GM21447 (cell line): ENCODE data around the gene CTNNB1.

Experiments used
- ATAC-seq: cut with Tn5 transposase; IDR thresholded peaks from one replicate; pipeline ENCODE4 v1.9.1; 2021; ENCODE audit not compliant: unreplicated experiment

The CTNNB1 gene

DNA sequence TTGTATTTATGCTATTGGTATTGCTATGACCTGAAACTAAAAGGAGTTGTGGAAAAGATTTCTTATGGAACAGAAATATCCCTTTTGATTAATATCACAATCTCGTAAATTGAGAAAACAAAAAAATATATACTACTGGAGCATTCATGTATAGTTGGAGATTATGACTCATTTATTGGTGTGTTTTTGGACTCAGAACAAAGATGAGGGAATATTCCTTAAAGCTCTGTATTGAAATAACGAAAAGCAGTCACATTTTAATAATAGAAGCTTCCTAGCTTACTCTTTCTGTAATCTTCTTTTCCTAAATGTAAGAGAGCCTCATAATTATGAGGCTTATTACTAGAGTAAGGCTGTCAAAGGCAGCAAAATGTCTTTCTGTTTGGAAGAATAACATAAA, 14.3 kb downstream of the CTNNB1 start:
- no peak for ATAC-seq

DNA sequence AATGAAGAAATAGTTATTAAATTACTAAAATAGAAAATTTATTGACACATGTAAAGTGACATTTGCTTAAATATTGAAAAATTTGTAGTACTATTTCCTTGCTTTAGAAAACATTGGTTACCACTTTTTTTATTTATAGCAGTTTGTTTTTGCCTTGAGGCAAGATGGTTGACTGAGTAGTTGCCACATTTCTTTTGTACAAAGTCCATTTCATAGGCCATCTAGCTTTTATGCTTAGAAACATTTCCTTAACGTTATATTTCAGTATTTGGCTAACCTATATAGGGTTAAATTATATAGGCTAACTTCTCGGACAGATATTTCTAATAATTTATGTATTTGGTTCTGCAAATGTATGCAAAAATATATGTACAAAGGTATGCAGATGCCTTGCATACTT, 17.1 kb downstream of the CTNNB1 start:
- ATAC-seq: no peak

DNA sequence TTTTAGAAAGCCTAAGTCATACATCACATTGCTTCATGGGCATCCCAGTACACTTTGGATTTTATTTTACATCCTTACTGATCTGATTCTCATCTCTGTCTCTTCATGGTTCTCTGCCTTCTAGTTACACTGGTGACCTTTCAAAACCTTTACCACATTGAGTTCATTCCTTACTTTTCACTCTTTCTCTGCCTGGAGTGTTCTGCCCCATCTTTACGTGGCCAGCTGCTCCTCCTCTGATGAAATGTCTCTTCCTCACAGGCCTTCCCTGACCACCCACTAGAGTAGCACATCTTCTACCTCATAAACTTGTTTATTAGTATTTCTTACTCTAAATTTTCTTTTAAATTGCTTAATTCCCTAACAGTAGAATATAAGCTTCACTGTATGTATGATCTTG, 17.7 kb downstream of the CTNNB1 start:
- ATAC-seq: no peak

DNA sequence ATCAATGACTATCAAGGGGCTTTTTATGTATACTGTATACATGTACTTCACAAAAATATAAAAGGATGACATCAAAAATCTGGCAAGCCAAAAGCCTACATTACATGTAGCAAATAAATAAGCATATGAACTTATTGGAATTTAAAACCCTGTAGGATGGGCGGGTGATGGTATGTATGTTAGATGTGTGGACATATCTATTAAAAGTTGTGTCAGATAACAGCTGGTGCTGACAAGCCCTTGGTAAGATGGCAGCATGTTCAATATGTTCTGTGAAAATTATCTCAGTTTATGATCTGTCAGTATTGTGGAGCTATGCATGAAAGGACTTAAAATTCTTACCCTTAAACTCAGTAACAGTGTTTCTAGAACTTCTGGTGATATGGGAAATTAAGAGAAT, 20.1 kb downstream of the CTNNB1 start:
- ATAC-seq: no peak

DNA sequence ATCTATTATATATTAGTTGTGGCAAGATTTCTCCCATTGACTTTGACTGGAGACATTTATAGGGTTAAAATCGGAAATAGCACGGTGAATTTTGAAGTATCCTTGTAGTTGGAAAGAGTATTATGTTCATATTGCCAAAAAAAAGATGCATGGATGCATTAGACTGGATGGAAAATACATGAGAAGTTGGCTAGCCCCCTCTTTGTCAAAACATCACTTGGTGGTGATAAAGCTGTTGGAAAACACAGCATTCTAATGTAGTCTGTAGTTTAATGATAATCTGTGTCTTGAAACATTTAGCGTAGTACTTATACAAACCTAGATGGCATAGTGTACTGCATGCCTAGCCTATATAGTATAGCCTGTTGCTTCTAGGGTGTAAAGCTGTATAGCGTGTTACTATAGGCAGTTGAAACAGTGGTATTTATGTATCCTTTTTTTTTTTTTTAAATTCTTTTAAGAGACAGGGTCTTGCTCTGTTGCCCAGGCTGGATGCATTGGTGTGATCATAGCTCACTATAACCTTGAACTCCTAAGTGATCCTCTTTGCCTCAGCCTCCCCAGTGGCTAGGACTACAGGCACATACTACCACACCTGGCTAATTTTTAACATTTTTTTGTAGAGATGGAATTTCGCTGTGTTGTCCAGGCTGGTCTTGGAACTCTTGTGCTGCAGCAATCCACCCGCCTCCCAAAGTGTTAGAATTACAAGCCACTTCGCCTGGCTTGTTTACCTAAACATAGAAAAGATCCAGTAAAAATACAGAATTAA, 21.8 kb downstream of the CTNNB1 start:
- ATAC-seq: no peak

DNA sequence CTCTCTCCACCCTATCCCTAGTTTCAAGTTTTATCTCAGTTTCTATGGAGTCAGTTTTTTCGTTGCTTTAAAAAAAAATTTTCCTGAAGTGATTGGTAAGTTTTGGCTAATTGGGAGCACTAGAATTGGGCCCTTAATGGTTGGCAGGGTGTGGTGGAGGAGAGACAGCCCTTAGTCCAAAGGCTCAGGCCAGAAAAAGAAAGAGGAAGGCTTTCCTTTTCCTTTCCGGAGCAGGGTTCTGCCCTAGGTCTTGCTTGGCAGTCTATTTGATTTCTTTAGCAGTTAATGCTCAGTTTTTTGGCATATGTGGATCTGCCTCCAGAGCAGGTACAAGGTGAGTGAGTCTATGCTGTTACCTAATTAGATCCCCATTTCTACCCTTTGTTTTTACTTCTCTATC, 22.7 kb downstream of the CTNNB1 start:
- ATAC-seq: no peak

DNA sequence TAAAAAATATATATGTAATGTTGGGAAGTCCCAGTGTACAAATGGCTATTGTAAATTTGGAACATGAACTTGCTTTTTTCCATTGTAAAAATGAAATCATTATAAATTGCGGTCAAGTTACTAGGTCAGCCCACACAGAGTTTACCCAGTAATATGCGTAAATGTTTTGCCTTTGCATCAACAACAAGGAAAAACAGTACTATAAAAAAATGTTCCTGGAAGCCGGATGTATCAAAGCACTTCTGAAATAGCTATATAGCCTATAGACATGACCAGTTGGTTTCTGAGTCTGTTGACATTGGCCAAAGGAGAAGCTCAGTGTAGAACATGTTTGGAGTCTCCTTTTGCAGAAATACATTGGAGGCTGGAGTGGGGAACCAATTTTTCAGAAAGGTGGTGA, 23.2 kb downstream of the CTNNB1 start:
- no peak for ATAC-seq

DNA sequence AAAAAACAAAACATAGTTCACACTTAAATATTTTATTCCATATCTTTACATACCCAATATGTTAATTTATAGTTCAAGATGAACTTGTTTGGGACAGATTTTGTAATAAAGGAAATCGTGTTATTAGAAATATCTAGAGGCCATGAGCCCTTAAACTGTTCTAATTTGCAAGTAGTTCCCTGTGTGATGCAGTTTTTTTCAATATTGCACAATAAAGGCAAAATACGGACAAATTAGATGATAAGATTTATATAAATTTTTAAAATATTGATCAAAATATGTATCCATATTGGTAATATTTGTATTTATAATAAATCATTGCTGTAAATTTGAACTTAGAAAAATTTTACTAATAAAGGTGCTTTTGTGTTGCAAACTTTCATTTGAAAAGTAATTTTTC, 23.8 kb downstream of the CTNNB1 start:
- ATAC-seq: no peak

DNA sequence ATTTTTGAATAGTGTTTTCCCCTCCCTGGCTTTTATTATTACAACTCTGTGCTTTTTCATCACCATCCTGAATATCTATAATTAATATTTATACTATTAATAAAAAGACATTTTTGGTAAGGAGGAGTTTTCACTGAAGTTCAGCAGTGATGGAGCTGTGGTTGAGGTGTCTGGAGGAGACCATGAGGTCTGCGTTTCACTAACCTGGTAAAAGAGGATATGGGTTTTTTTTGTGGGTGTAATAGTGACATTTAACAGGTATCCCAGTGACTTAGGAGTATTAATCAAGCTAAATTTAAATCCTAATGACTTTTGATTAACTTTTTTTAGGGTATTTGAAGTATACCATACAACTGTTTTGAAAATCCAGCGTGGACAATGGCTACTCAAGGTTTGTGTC, 24.4 kb downstream of the CTNNB1 start:
- no peak for ATAC-seq

DNA sequence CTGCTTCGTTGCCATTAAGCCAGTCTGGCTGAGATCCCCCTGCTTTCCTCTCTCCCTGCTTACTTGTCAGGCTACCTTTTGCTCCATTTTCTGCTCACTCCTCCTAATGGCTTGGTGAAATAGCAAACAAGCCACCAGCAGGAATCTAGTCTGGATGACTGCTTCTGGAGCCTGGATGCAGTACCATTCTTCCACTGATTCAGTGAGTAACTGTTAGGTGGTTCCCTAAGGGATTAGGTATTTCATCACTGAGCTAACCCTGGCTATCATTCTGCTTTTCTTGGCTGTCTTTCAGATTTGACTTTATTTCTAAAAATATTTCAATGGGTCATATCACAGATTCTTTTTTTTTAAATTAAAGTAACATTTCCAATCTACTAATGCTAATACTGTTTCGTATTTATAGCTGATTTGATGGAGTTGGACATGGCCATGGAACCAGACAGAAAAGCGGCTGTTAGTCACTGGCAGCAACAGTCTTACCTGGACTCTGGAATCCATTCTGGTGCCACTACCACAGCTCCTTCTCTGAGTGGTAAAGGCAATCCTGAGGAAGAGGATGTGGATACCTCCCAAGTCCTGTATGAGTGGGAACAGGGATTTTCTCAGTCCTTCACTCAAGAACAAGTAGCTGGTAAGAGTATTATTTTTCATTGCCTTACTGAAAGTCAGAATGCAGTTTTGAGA, 25.0 kb downstream of the CTNNB1 start:
- no peak for ATAC-seq

DNA sequence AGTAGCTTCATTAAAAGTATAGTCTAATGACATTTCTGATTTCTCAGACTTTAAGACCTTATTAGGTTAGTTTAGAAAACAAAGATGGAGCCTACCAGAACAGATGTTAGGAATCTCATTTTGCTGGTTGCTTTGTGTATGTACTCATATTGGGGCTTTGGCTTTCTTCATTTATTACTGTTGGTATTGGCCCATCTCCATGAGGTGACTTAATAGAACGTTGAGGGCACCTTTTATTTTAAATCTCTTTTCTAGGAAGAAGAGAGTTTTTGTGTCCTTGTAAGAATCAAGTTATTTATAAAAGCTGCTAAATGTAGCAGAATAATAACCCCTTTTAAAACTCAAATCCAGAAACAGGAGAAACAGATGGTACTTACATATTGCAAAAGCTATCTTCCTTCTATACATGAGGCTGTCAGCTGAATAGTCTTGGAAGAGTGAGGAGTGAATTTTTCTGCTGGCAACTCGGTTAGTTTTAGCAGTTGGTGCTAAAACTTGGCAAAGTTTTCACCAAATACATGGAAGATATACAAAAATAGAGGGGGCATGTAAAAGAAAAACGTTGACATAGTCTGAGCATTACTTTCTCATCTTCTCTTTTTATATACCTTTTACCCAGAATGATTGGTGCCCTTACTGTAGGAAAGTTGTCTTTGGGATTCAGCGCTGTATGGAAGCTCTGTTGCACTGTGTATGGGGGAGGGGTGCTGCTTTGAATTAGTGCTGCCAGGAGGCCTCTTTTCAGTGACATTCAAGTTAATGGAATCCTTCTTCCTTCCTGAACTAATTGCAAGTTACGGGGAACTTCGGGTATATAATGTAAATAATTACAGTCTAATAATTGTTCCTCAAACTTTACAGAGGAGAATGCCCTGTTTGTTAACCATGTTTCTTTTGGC, 35.8 kb downstream of the CTNNB1 start:
- ATAC-seq: no peak

DNA sequence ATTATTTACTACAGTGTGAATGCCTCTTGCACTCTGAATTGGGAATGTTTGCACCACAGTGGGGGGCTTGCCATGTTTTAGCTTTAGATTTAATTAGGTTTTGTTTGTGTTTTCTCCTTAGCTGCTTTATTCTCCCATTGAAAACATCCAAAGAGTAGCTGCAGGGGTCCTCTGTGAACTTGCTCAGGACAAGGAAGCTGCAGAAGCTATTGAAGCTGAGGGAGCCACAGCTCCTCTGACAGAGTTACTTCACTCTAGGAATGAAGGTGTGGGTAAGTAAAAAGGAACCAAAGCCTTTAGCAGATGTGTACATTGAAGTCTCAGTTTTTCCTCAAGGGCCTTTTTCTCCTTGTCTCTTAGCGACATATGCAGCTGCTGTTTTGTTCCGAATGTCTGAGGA, 36.9 kb downstream of the CTNNB1 start:
- no peak for ATAC-seq

DNA sequence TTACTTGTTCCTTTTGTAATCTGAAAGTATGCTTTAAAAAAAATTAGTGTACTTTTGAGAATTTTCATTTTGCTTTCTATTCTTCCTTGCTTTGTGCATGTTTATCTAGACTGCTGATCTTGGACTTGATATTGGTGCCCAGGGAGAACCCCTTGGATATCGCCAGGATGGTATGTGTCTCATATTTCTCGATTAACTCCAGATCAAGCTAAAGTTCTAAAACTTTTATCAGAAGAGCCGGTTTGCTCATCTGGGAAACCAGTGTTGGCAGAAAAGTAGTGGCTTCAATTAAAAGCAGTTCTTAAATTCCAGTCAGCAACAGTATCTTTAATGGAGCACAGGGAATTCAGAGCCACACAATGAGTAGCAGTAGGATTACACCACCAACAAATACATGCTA, 38.6 kb downstream of the CTNNB1 start:
- no peak for ATAC-seq

DNA sequence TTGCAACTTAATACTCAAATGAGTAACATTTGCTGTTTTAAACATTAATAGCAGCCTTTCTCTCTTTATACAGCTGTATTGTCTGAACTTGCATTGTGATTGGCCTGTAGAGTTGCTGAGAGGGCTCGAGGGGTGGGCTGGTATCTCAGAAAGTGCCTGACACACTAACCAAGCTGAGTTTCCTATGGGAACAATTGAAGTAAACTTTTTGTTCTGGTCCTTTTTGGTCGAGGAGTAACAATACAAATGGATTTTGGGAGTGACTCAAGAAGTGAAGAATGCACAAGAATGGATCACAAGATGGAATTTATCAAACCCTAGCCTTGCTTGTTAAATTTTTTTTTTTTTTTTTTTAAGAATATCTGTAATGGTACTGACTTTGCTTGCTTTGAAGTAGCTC, 40.3 kb downstream of the CTNNB1 start:
- ATAC-seq: no peak

DNA sequence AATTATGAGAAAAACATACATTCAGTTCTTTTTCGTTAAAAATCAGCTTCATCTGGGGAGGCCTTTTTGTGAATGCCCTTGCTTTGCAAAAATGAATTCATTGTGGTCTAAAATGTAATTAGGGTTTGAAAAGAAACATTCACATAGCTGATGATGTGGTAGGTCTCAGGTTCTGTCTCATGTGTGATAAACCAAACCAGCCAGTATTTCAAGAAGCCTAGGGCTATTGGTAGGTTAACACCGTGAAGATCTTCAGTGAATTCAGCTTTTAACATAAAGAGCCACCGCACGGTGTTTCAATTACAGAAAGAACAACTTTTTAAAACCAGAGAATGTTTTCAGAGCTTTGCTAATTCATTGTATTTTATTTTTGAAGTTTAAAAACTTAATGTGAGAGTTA, 41.9 kb downstream of the CTNNB1 start:
- ATAC-seq: no peak

DNA sequence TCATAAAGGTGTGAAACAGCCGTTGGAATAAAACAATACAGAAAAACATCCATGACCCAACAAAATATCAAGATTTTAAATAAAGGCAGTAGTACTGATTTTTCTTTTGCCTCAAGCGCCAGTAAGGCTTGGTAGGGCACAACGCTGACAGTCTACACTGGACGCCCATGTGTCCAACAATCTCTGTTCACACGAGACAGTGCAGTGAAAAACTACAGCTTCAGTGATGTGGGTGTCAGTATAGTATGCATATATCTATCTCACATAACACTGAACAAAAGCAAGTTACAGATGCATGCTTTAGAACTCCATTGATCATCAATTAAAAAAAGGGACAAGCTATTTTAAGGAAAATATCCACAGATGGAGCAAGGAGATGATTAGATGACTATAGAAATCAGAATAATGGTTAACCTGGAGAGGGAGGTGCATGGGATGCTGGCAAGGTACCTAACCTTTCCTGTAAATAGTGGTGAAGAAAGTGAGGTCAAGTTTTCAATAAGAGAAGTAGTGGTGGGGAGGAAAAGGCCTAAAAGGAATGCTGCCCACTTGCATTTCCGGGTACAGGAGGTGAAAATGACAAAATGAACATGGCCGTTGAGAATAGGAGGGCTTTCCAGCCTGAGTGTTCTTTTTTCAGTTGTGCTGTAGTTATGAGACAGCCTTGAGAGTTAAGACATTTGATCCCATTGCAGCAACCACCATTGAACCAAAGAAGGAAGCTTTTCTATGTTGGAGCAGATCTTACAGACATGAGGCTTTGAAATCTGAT, 42.7 kb downstream of the CTNNB1 start:
- ATAC-seq: no peak

DNA sequence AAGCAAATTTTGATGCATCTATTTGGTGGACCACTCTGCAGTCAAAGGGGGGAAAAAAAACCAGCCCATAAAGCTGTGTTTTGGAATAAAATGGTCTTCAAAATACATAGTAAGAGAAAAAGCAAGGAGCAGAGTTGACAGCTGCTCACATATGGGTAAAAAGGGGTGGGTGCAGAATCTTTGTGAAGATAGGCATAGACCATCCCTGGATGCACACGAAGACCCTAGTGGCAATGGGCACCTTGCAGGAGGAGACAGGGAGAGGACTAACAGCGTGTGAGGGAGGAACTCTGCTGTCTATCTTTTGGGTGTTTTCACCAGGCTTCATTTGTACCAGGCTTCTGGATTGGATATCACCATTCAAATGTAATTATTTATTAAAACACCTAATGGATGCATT, 43.9 kb downstream of the CTNNB1 start:
- ATAC-seq: no peak

DNA sequence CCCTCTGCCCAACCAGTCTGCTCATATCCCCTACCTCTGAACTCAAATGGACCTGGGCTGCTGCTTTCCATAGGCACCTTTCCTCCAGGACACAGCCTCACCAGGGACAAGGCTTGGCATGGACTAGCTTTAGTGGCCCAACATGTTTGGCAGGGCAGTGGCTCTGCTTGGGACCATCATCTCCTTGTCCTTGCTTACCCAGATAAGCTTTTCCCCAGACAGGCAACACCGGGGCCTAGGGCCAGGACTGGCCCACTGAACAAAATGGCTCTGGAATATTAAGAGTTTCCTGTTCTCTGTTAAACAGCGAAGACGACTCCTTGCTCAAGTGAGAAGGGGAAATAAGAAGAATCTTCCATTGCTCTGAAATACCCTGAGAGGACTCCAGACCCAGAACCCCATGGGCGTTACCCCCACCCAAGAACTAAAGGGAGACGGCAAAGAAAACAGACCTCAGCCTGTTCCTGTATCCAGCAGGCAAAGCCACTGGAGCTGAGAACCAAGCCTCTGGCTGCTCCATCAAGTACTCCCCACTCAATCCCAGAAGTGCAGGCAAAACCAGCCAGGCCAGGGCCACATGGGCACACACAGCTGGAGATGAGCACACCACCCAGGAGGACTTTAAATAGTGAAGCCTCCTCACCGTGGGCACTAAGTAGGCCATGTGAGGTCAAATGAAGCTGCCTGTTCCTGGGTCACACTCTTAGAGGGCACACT, 45.5 kb downstream of the CTNNB1 start:
- no peak for ATAC-seq

DNA sequence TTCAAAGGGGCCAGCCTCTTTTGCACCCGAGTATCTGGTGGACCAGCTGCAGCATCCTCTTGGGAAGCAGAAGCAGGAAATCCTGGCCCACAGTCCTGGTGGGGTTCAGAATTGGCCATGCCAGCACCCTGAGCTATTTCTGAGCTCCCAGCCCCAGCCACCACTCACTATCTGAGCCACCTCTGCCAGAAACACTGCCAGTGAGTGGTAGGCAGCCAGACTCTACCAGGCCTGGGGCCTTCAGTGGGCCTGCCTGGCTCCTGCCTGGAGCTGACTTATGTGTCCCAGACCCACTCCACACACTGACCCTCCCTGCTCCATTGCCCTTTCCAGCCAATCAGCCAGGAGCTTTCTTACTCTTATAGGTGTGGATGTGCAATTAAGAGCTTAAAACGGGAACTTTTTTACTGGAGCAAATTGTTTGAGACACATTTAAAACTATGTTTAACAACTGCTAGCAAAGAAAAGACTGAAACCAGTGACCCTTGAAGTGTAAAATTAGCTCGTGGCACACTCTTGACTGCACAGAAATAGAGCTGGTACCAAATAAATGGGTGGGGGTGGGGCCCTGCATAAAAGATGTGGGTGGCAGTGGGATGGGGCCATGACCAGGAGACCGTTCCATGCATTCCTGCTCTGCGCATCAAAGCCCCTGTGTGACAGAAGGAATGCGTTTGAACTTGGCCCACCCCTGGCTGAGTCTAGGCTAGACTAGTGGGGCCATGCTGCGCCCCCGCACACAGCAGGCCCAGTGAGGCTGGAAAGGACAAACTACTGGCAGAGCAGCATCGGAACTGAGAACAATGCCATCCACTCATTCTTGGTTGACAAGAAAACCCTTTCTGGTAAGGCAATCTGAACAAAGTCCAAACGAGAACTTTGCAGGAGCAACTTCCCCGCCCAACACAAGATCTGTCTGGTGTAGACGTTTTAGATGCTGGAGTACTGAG, 48.0 kb downstream of the CTNNB1 start:
- ATAC-seq: no peak
